ENCODE measurements around the gene COQ10B. TPM values are rescaled to one million over a fixed set of nuclear protein-coding genes. Genes with fewer than 3 reads are reported as not detected.

Gene COQ10B
- total and polyA plus RNA-seq, 2 donors (not counting 3 experiments of a cell fraction or from before 2014, with no cell fraction given) = 2.4 to 15.1 TPM

- Histone ChIP-seq H3K27me3 (ENCODE audit: control insufficient read depth in 2 of 2, insufficient read depth in 2 of 2, low read length in 2 of 2) (no peaks in the 10 kb centered on the region), H4K20me1 (replicated peaks; ENCODE audit: control insufficient read depth, extremely low read depth, insufficient read depth, low read length) (peaks cover 38% of the 10 kb centered on the region), H3K4me1 (ENCODE audit: control insufficient read depth, extremely low read depth, insufficient read depth, low read length) (peaks cover 12% of the 10 kb centered on the region), H2AFZ (ENCODE audit: low read depth, low read length) (no peak overlapping the region), H3K27ac (ENCODE audit: insufficient read depth, low read depth, low read length) (no peak overlapping the region), H3K4me3 (replicated peaks in 1 of 3; ENCODE audit: insufficient read depth in 1 of 3, low read depth in 1 of 3, low read length in 3 of 3) (no peak overlapping the region), H3K9me1 (replicated peaks; ENCODE audit: control insufficient read depth, extremely low read depth, insufficient read depth, low read length) (no peaks in the 10 kb centered on the region), H3K9ac (replicated peaks; ENCODE audit: extremely low read depth, insufficient read depth, low read length) (no peak overlapping the region), H3K4me2 (ENCODE audit: insufficient read depth, low read length) (no peak overlapping the region), H3K79me2 (ENCODE audit: control insufficient read depth, insufficient read depth, low read length) (peaks cover 100% of the 10 kb centered on the region), H3K9me3 (replicated peaks; ENCODE audit: control insufficient read depth, insufficient read depth, low read length) (no peaks in the 10 kb centered on the region), H3K36me3 (ENCODE audit: control insufficient read depth in 2 of 2, extremely low read depth in 1 of 2, insufficient read depth in 2 of 2, low read length in 2 of 2) (peaks cover 5 to 6% of the 10 kb centered on the region in 2 experiments)
- dilution Hi-C loops (cut with MboI; ENCODE audit: extremely low pct_ligation_motif_present, low sequenced_read_pairs) (no loop called here), intact Hi-C loops (cut with micrococcal nuclease) (no loop called here)
- FAIRE-seq (no peak), DNase-seq (ENCODE audit: low read depth, low spot score) (no peak)
- ChIA-PET CTCF (no interaction called here), POLR2A (no interaction called here)
- no TSS peak for BruUV-seq (replicated peaks)
- no peak for TF ChIP-seq GATA2 (IDR thresholded peaks at IDR 0.05; ENCODE audit: insufficient read depth, insufficient read length, low read depth, low read length)
- TF ChIP-seq, protein P1, sequence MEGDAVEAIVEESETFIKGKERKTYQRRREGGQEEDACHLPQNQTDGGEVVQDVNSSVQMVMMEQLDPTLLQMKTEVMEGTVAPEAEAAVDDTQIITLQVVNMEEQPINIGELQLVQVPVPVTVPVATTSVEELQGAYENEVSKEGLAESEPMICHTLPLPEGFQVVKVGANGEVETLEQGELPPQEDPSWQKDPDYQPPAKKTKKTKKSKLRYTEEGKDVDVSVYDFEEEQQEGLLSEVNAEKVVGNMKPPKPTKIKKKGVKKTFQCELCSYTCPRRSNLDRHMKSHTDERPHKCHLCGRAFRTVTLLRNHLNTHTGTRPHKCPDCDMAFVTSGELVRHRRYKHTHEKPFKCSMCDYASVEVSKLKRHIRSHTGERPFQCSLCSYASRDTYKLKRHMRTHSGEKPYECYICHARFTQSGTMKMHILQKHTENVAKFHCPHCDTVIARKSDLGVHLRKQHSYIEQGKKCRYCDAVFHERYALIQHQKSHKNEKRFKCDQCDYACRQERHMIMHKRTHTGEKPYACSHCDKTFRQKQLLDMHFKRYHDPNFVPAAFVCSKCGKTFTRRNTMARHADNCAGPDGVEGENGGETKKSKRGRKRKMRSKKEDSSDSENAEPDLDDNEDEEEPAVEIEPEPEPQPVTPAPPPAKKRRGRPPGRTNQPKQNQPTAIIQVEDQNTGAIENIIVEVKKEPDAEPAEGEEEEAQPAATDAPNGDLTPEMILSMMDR (IDR thresholded peaks at IDR 0.05; ENCODE audit: extremely low read depth in 1 of 2, insufficient read depth in 1 of 2, low read depth in 1 of 2, low read length in 2 of 2) = no peak
- TF ChIP-seq, protein P2, sequence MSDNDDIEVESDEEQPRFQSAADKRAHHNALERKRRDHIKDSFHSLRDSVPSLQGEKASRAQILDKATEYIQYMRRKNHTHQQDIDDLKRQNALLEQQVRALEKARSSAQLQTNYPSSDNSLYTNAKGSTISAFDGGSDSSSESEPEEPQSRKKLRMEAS (IDR thresholded peaks at IDR 0.05; ENCODE audit: insufficient read depth, insufficient read length) = no peak
- TF ChIP-seq POLR2A (IDR thresholded peaks at IDR 0.05; ENCODE audit: low read depth, low read length) = no peak
- no peak for TF ChIP-seq JUN (IDR thresholded peaks at IDR 0.05; ENCODE audit: borderline replicate concordance, insufficient read depth, insufficient read length, low read depth)
- no peak for TF ChIP-seq MYC (IDR thresholded peaks at IDR 0.05; ENCODE audit: low read depth, low read length)
- TF ChIP-seq FOS (IDR thresholded peaks at IDR 0.05; ENCODE audit: borderline replicate concordance, insufficient read depth, low read length) = no peak
- no peak for TF ChIP-seq POLR2AphosphoS5 (IDR thresholded peaks at IDR 0.05; ENCODE audit: insufficient read depth, low read depth, low read length)
- no peak for TF ChIP-seq EZH2 (IDR thresholded peaks at IDR 0.05; ENCODE audit: borderline replicate concordance, low read depth, low read length, severe bottlenecking)
These were observed 25.4 kb upstream of the COQ10B start for GRCh38 chr2:197427986-197428385.

Data from endothelial cell of umbilical vein (primary cell).